OCI-M2 (cell line): ENCODE data around the gene CTDSPL.

Source experiments
- DNase-seq: peaks from one replicate; lab custom pipeline; 2025; ENCODE audit not compliant: unreplicated experiment; lab: John Stamatoyannopoulos, UW

CTDSPL gene

GRCh38 chr3:37853691-37854413 is 7.8 kb upstream of the CTDSPL start:
- DNase-seq = no peak

GRCh38 chr3:37855363-37855970 is 6.2 kb upstream of the CTDSPL start:
- DNase-seq = peak; percentile 38

GRCh38 chr3:37856381-37856780 is 5.3 kb upstream of the CTDSPL start:
- no peak for DNase-seq

GRCh38 chr3:37858742-37859141 is 2.9 kb upstream of the CTDSPL start:
- DNase-seq = no peak

- no peak for DNase-seq
These were observed 2.3 kb upstream of the CTDSPL start for GRCh38 chr3:37859354-37859753.

- DNase-seq = no peak
These were observed 1.8 kb upstream of the CTDSPL start for GRCh38 chr3:37859908-37860199.

- DNase-seq = no peak
These were observed 681 bp downstream of the CTDSPL start for GRCh38 chr3:37862219-37862902.

GRCh38 chr3:37862903-37863815 is 1.5 kb downstream of the CTDSPL start:
- no peak for DNase-seq

GRCh38 chr3:37863949-37864822 is 2.5 kb downstream of the CTDSPL start:
- DNase-seq = no peak

- DNase-seq = no peak
These were observed 3.2 kb downstream of the CTDSPL start for GRCh38 chr3:37864904-37865303.

GRCh38 chr3:37867144-37867543 is 5.5 kb downstream of the CTDSPL start:
- no peak for DNase-seq

- no peak for DNase-seq
These were observed 10.2 kb downstream of the CTDSPL start for GRCh38 chr3:37871858-37872257.

GRCh38 chr3:37872413-37873160 is 10.9 kb downstream of the CTDSPL start:
- no peak for DNase-seq

- DNase-seq = no peak
These were observed 14.6 kb downstream of the CTDSPL start for GRCh38 chr3:37876279-37876678.

- DNase-seq = no peak
These were observed 21.0 kb downstream of the CTDSPL start for GRCh38 chr3:37882711-37883110.

- no peak for DNase-seq
These were observed 24.1 kb downstream of the CTDSPL start for GRCh38 chr3:37885814-37886213.

- DNase-seq = no peak
These were observed 24.7 kb downstream of the CTDSPL start for GRCh38 chr3:37886395-37886794.

GRCh38 chr3:37887062-37887461 is 25.4 kb downstream of the CTDSPL start:
- DNase-seq = no peak

- DNase-seq = no peak
These were observed 26.1 kb downstream of the CTDSPL start for GRCh38 chr3:37887824-37888223.

- DNase-seq = no peak
These were observed 26.7 kb downstream of the CTDSPL start for GRCh38 chr3:37888421-37888820.
